Ishikawa (cell line): Measurements from ENCODE around the gene SPON1.

Source experiments
- CEBPB ChIP-seq: IDR thresholded peaks from 2 replicates; pipeline ENCODE4 v1.6.1; 2012
- CREB1 ChIP-seq: IDR thresholded peaks from 2 replicates; pipeline ENCODE4 v1.6.1; 2012; ENCODE audit warnings: low read depth
- EGR1 ChIP-seq: IDR thresholded peaks from 2 replicates; pipeline ENCODE4 v1.6.1; 2012
- EP300 ChIP-seq: IDR thresholded peaks from 2 replicates; pipeline ENCODE4 v1.6.1; 2012; ENCODE audit warnings: borderline replicate concordance
- FOXM1 ChIP-seq: IDR thresholded peaks from 2 replicates; pipeline ENCODE4 v1.6.1; 2012; ENCODE audit warnings: low read depth, borderline replicate concordance
- NFIC ChIP-seq: IDR thresholded peaks from 2 replicates; pipeline ENCODE4 v1.6.1; 2012
- RAD21 ChIP-seq: IDR thresholded peaks from 2 replicates; pipeline ENCODE4 v1.6.1; 2012; ENCODE audit warnings: low read depth
- REST ChIP-seq: IDR thresholded peaks from 2 replicates; pipeline ENCODE4 v1.6.1; 2012; ENCODE audit warnings: low read depth, mild to moderate bottlenecking
- TAF1 ChIP-seq: IDR thresholded peaks from 2 replicates; pipeline ENCODE4 v1.6.1; 2012; ENCODE audit warnings: low read depth, mild to moderate bottlenecking
- TCF12 ChIP-seq: IDR thresholded peaks from 2 replicates; pipeline ENCODE4 v1.6.1; 2012; ENCODE audit warnings: low read depth
- TEAD4 ChIP-seq: IDR thresholded peaks from 2 replicates; pipeline ENCODE4 v1.6.1; 2012
- USF1 ChIP-seq: IDR thresholded peaks from 2 replicates; pipeline ENCODE4 v1.6.1; 2012
- YY1 ChIP-seq: IDR thresholded peaks from 2 replicates; pipeline ENCODE4 v1.6.1; 2012; ENCODE audit warnings: low read depth
- ZBTB7A ChIP-seq: IDR thresholded peaks from 2 replicates; pipeline ENCODE4 v1.6.1; 2012; ENCODE audit warnings: low read depth
- TF ChIP-seq, protein P1 (sequence below): IDR thresholded peaks from 2 replicates; pipeline ENCODE4 v1.6.1; 2012

Gene SPON1

GRCh38 chr11:14305649-14306048, 343.1 kb downstream of the SPON1 start:
- no peak for TF ChIP-seq NFIC
- TF ChIP-seq YY1, result no peak
- TF ChIP-seq TEAD4, result no peak
- TF ChIP-seq USF1, result no peak
- no peak for TF ChIP-seq REST
- TF ChIP-seq, protein P1, sequence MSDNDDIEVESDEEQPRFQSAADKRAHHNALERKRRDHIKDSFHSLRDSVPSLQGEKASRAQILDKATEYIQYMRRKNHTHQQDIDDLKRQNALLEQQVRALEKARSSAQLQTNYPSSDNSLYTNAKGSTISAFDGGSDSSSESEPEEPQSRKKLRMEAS, result no peak
- TF ChIP-seq ZBTB7A, result no peak

GRCh38 chr11:14306481-14306880, 344.0 kb downstream of the SPON1 start:
- no peak for TF ChIP-seq EGR1
- no peak for TF ChIP-seq CREB1
- no peak for TF ChIP-seq YY1
- no peak for TF ChIP-seq TAF1
- no peak for TF ChIP-seq EP300
- TF ChIP-seq RAD21, result no peak
- no peak for TF ChIP-seq USF1
- TF ChIP-seq, protein P1, result no peak
- TF ChIP-seq CEBPB, result no peak
- no peak for TF ChIP-seq TCF12
- no peak for TF ChIP-seq FOXM1
- no peak for TF ChIP-seq NFIC
- TF ChIP-seq TEAD4, result no peak
- no peak for TF ChIP-seq ZBTB7A
- TF ChIP-seq REST, result no peak

- no peak for TF ChIP-seq CREB1
- no peak for TF ChIP-seq FOXM1
- TF ChIP-seq RAD21, result peak; percentile 46; the same call in 1 of the 2 replicates
- TF ChIP-seq EP300, result no peak
- no peak for TF ChIP-seq TCF12
- TF ChIP-seq YY1, result no peak
These were observed 345.8 kb downstream of the SPON1 start for GRCh38 chr11:14308114-14308896.

GRCh38 chr11:14308897-14309387, 346.4 kb downstream of the SPON1 start:
- TF ChIP-seq REST, result no peak
